Panc1 (cell line): ENCODE results near the gene MARK3. TPM values are rescaled to one million over a fixed set of nuclear protein-coding genes. Genes with fewer than 3 reads are reported as not detected.

Experiments
- ATAC-seq: fragments of 200-7000 bp; cut with Tn5 transposase; 2 replicates; pipeline ENCODE4 v1.9.1; 2020; ENCODE audit warnings: mild to moderate bottlenecking, moderate library complexity
- BruUV-seq: library from RNA; stranded (reverse); fragments of 400-500 nt; replicated peaks from 2 replicates; lab custom pipeline; 2021; lab: Mats Ljungman, UMichigan
- CTCF ChIA-PET: fragments of 300-600 bp; sonication (Branson Sonifier 250); formaldehyde crosslinking; loops from one replicate; lab custom pipeline; 2022; ENCODE audit warnings: antibody characterized with exemption; lab: Charles Lee
- POLR2A ChIA-PET: fragments of 300-600 bp; sonication (Branson Sonifier 250); formaldehyde crosslinking; loops from one replicate; lab custom pipeline; 2022; ENCODE audit warnings: antibody characterized with exemption; lab: Charles Lee
- DNase-seq: peaks from one replicate; pipeline ENCODE4 v3.0.0-alpha.2; 2010; ENCODE audit warnings: low read depth, low spot score
- H3K27ac ChIP-seq: 2 replicates; pipeline ENCODE4 v1.5.1; 2011; ENCODE audit warnings: mild to moderate bottlenecking, low read length, inconsistent platforms
- H3K27me3 ChIP-seq: fragments of 200-500 bp; sonication (Bioruptor generic); 2 replicates; pipeline ENCODE4 v1.6.0; 2014; ENCODE audit warnings: low read length, inconsistent platforms; ENCODE audit not compliant: control insufficient read depth, insufficient read depth
- H3K36me3 ChIP-seq: fragments of 200-500 bp; sonication (Bioruptor generic); 2 replicates; pipeline ENCODE4 v1.5.1; 2014; ENCODE audit warnings: inconsistent platforms, mild to moderate bottlenecking, low read length, moderate library complexity; ENCODE audit not compliant: control insufficient read depth, insufficient read depth
- H3K4me1 ChIP-seq: 2 replicates; pipeline ENCODE4 v1.5.1; 2011; ENCODE audit warnings: inconsistent platforms, mild to moderate bottlenecking, low read length, moderate library complexity; ENCODE audit not compliant: control insufficient read depth, insufficient read depth
- H3K4me3 ChIP-seq, 2 experiments: 2 replicates each; pipeline ENCODE4 v1.5.1; 2011 to 2012; ENCODE audit warnings: low read depth in 2 of 2, low read length in 2 of 2, mild to moderate bottlenecking in 2 of 2, inconsistent platforms in 1 of 2, moderate library complexity in 1 of 2
- H3K9me3 ChIP-seq: fragments of 200-500 bp; sonication (Bioruptor generic); 2 replicates; pipeline ENCODE4 v1.5.1; 2014; ENCODE audit warnings: low read depth, mild to moderate bottlenecking, inconsistent platforms, low read length, moderate library complexity; ENCODE audit not compliant: control insufficient read depth, insufficient read depth
- CTCF ChIP-seq: fragments of 450-650 bp; IDR thresholded peaks from 2 replicates; pipeline ENCODE4 v1.5.1; 2017; ENCODE audit warnings: mild to moderate bottlenecking
- POLR2AphosphoS5 ChIP-seq: IDR thresholded peaks from 2 replicates; pipeline ENCODE4 v1.6.1; 2012; ENCODE audit warnings: mild to moderate bottlenecking, low read depth, low read length, moderate library complexity
- REST ChIP-seq, 2 experiments: IDR thresholded peaks; 2 replicates each; pipeline ENCODE4 v1.6.1; 2011 to 2012; ENCODE audit warnings: low read depth in 2 of 2, control low read depth in 1 of 2, low read length in 1 of 2, mild to moderate bottlenecking in 1 of 2, moderate library complexity in 1 of 2; ENCODE audit not compliant: insufficient read depth in 1 of 2
- SIN3A ChIP-seq: IDR thresholded peaks from 2 replicates; pipeline ENCODE4 v1.6.1; 2012; ENCODE audit warnings: low read depth, mild to moderate bottlenecking, low read length, moderate library complexity, borderline replicate concordance; ENCODE audit not compliant: insufficient read depth
- TCF7L2 ChIP-seq: IDR thresholded peaks from 2 replicates; pipeline ENCODE4 v1.6.1; 2011; ENCODE audit warnings: mild to moderate bottlenecking, low read depth, low read length, inconsistent platforms
- in situ Hi-C: cut with HindIII; loops from 2 replicates; pipeline ENCODE4 v1.10.0; 2016; ENCODE audit warnings: low sequenced_read_pairs, low pct_unique_long_range_greater_than_20kb
- intact Hi-C: fragments of 100-400 bp; cut with micrococcal nuclease; formaldehyde crosslinking; loops from one replicate; pipeline ENCODE4 v1.10.0; 2022; ENCODE audit not compliant: unreplicated experiment
- total RNA-seq: library from RNA; stranded (reverse); gene quantifications from one replicate; pipeline ENCODE4 v1.2.1, GENCODE V29; 2021; ENCODE audit not compliant: unreplicated experiment

The MARK3 gene
- total RNA-seq, 1 experiment from 2014 or later = 56.1 TPM

- intact Hi-C loops = no loop called here
Observed at GRCh38 chr14:103489621-103490020, 104.4 kb downstream of the MARK3 start.

GRCh38 chr14:103491691-103492090, 106.5 kb downstream of the MARK3 start:
- Histone ChIP-seq H3K36me3 (peaks cover 14% of the 10 kb centered on the region), H3K4me3 (no peak overlapping the region), H3K27me3 (no peaks in the 10 kb centered on the region), H3K27ac (no peak overlapping the region), H3K9me3 (no peaks in the 10 kb centered on the region), H3K4me1 (no peaks in the 10 kb centered on the region)
- DNase-seq (no peak), ATAC-seq (no peak)
- BruUV-seq = no TSS peak
- POLR2A ChIA-PET = no interaction called here
- CTCF ChIA-PET = no interaction called here
- TF ChIP-seq REST (IDR thresholded peaks at IDR 0.05; ENCODE audit: insufficient read depth in 1 of 2, low read depth in 2 of 2, low read length in 1 of 2) (no peak), CTCF (no peak), SIN3A (no peak), POLR2AphosphoS5 (no peak), TCF7L2 (no peak)
- in situ Hi-C loops = no loop called here
- intact Hi-C loops = no loop called here

More at GRCh38 chr14:103489621-103490020, 104.4 kb downstream of the MARK3 start:
- Histone ChIP-seq H3K9me3 (no peaks in the 10 kb centered on the region), H3K36me3 (peaks cover 14% of the 10 kb centered on the region), H3K27me3 (no peaks in the 10 kb centered on the region), H3K27ac (no peak overlapping the region), H3K4me3 (no peak overlapping the region), H3K4me1 (no peaks in the 10 kb centered on the region)
- ChIA-PET CTCF (no interaction called here), POLR2A (no interaction called here)
- BruUV-seq = no TSS peak
- TF ChIP-seq REST (IDR thresholded peaks at IDR 0.05; ENCODE audit: insufficient read depth in 1 of 2, low read depth in 2 of 2, low read length in 1 of 2) (no peak), POLR2AphosphoS5 (no peak)
- in situ Hi-C loops = no loop called here
- no peak for DNase-seq
- ATAC-seq = no peak
